Breast epithelium (tissue), 4 donors: ENCODE measurements around the gene UNC45A. TPM values are rescaled to one million over a fixed set of nuclear protein-coding genes. Genes with fewer than 3 reads are reported as not detected.

Source experiments
- DNase-seq, 2 donors: peaks; one replicate each; pipeline ENCODE4 v3.0.0-alpha.2; 2019; ENCODE audit warnings: low spot score in 2 of 2
- H3K27ac ChIP-seq, 2 donors: fragments of 200-600 bp; sonication (generic) in 1 of 2; one replicate each; pipeline ENCODE4 v1.5.1; 2016 to 2019; ENCODE audit warnings: mild to moderate bottlenecking in 1 of 2
- H3K27me3 ChIP-seq, 2 donors: fragments of 200-600 bp; sonication (generic) in 1 of 2; one replicate each; pipeline versions ENCODE4 v1.5.1 to v1.6.0; 2017 to 2019; ENCODE audit warnings: control low read depth in 1 of 2, mild to moderate bottlenecking in 1 of 2
- H3K36me3 ChIP-seq: fragments of 200-600 bp; one replicate; pipeline ENCODE4 v1.5.1; 2019
- H3K4me1 ChIP-seq, 2 donors: fragments of 200-600 bp; sonication (generic); one replicate each; pipeline ENCODE4 v1.5.1; 2016 to 2019; ENCODE audit warnings: control low read depth in 1 of 2
- H3K4me3 ChIP-seq, 3 donors: fragments of 200-600 bp; sonication (generic); 1 replicate in 2 of 3; 2 replicates in 1 of 3; pipeline ENCODE4 v1.5.1; 2016 to 2019; ENCODE audit warnings: mild to moderate bottlenecking in 3 of 3, moderate library complexity in 2 of 3
- H3K9me3 ChIP-seq, 2 donors: fragments of 200-600 bp; sonication (generic) in 1 of 2; one replicate each; pipeline ENCODE4 v1.5.1; 2016 to 2019; ENCODE audit warnings: control low read depth in 1 of 2
- POLR2A ChIP-seq: fragments of 450-650 bp; IDR thresholded peaks from one replicate; pipeline ENCODE4 v1.6.1; 2016; ENCODE audit warnings: antibody characterized with exemption, mild to moderate bottlenecking, moderate library complexity
- POLR2AphosphoS5 ChIP-seq, 3 donors: sonication (generic); formaldehyde crosslinking; IDR thresholded peaks; one replicate each; pipeline ENCODE4 v1.6.1; 2017; ENCODE audit warnings: antibody characterized with exemption in 3 of 3
- intact Hi-C: fragments of 100-400 bp; cut with DNase I; formaldehyde crosslinking; loops from one replicate; pipeline ENCODE4 v1.15.1; 2023; ENCODE audit warnings: low total_unique reads
- total RNA-seq, 3 donors: library from RNA; depleted of rRNA; stranded (reverse); fragments of >200 nt; gene quantifications; one replicate each; pipeline ENCODE4 v1.1.0, GENCODE V29; 2016
- TF ChIP-seq, protein P1 (sequence below), 3 donors: fragments of 450-650 bp; IDR thresholded peaks; one replicate each; pipeline ENCODE4 v1.5.1; 2016 to 2017; ENCODE audit warnings: antibody characterized with exemption in 3 of 3, mild to moderate bottlenecking in 3 of 3, moderate library complexity in 3 of 3

UNC45A gene
- total RNA-seq, 3 donors from 2014 or later: 52.4 to 65.0 (median 59.8) TPM

DNA sequence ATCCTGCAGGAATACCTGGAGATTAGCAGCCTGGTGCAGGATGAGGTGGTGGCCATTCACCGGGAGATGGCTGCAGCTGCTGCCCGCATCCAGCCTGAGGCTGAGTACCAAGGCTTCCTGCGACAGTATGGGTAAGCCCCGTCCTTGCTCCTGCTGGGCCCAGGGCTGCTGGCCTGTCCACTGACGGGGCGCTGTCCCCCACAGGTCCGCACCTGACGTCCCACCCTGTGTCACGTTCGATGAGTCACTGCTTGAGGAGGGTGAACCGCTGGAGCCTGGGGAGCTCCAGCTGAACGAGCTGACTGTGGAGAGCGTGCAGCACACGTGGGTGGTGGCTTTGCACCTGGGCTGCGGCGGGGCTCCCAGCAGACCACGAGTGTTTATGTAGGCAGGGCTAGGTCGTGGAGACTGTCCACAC is 45.8 kb upstream of the UNC45A start:
- no peak overlapping the region for H3K4me3 ChIP-seq
- intact Hi-C loops: loop anchor here (2.0 to 5.0 kb wide), 2 partner anchors 242 to 463 kb away; no protein-coding TSS in a partner anchor
- H3K4me1 ChIP-seq: peaks cover 6 to 11% of the 10 kb centered on the region in 2 donors
- H3K27me3 ChIP-seq: no peaks in the 10 kb centered on the region
- no peaks in the 10 kb centered on the region for H3K9me3 ChIP-seq
- no peaks in the 10 kb centered on the region for H3K36me3 ChIP-seq
- DNase-seq: no peak
- no peak overlapping the region for H3K27ac ChIP-seq
- TF ChIP-seq POLR2AphosphoS5 (IDR thresholded peaks at IDR 0.05) (no peak), POLR2A (no peak)
- TF ChIP-seq, protein P1, sequence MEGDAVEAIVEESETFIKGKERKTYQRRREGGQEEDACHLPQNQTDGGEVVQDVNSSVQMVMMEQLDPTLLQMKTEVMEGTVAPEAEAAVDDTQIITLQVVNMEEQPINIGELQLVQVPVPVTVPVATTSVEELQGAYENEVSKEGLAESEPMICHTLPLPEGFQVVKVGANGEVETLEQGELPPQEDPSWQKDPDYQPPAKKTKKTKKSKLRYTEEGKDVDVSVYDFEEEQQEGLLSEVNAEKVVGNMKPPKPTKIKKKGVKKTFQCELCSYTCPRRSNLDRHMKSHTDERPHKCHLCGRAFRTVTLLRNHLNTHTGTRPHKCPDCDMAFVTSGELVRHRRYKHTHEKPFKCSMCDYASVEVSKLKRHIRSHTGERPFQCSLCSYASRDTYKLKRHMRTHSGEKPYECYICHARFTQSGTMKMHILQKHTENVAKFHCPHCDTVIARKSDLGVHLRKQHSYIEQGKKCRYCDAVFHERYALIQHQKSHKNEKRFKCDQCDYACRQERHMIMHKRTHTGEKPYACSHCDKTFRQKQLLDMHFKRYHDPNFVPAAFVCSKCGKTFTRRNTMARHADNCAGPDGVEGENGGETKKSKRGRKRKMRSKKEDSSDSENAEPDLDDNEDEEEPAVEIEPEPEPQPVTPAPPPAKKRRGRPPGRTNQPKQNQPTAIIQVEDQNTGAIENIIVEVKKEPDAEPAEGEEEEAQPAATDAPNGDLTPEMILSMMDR (IDR thresholded peaks at IDR 0.05): no peak

DNA sequence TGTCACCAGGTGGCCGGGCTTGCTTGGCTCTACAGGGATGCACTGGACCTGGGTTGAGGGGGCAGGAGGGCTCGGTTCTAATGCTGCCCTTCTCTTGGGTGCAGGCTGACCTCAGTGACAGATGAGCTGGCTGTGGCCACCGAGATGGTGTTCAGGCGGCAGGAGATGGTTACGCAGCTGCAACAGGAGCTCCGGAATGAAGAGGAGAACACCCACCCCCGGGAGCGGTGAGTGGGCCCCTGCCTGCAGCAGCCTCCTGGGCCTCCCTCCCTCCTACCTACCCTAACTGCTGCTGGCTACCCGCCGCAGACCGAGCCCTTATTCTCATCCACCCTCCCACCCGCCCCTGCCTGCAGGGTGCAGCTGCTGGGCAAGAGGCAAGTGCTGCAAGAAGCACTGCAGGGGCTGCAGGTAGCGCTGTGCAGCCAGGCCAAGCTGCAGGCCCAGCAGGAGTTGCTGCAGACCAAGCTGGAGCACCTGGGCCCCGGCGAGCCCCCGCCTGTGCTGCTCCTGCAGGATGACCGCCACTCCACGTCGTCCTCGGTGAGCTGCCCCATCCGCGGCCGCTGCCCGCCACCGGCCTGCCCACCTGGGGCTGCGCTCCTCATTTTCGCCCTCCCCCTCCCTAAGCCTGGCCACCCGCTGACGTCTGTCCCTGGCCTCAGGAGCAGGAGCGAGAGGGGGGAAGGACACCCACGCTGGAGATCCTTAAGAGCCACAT is 45.2 kb upstream of the UNC45A start:
- TF ChIP-seq POLR2AphosphoS5 (IDR thresholded peaks at IDR 0.05): no peak
- TF ChIP-seq, protein P1 (IDR thresholded peaks at IDR 0.05): no peak
- TF ChIP-seq POLR2A: no peak
- Histone ChIP-seq H3K4me3 (no peak overlapping the region), H3K9me3 (no peaks in the 10 kb centered on the region), H3K27ac (no peak overlapping the region), H3K27me3 (no peaks in the 10 kb centered on the region), H3K4me1 (peaks cover 4 to 6% of the 10 kb centered on the region in 2 donors), H3K36me3 (no peaks in the 10 kb centered on the region)
- DNase-seq: no peak
- intact Hi-C loops: loop anchor here (2.0 to 5.0 kb wide), 2 partner anchors 243 to 463 kb away; no protein-coding TSS in a partner anchor

- TF ChIP-seq POLR2AphosphoS5 (IDR thresholded peaks at IDR 0.05): no peak
- TF ChIP-seq, protein P1 (IDR thresholded peaks at IDR 0.05): no peak
- no peak for TF ChIP-seq POLR2A
These were observed 44.2 kb upstream of the UNC45A start for GRCh38 chr15:90890839-90891238.

GRCh38 chr15:90891346-90891949 is 43.6 kb upstream of the UNC45A start:
- Histone ChIP-seq H3K4me1 (no peaks in the 10 kb centered on the region), H3K9me3 (no peaks in the 10 kb centered on the region), H3K27ac (no peak overlapping the region), H3K36me3 (no peaks in the 10 kb centered on the region), H3K4me3 (no peak overlapping the region), H3K27me3 (no peaks in the 10 kb centered on the region)
- TF ChIP-seq POLR2A (no peak), POLR2AphosphoS5 (IDR thresholded peaks at IDR 0.05) (no peak)
- TF ChIP-seq, protein P1 (IDR thresholded peaks at IDR 0.05): no peak
- no peak for DNase-seq
- intact Hi-C loops: no loop called here

More at GRCh38 chr15:90890839-90891238, 44.2 kb upstream of the UNC45A start:
- no peak for DNase-seq
- no peaks in the 10 kb centered on the region for H3K36me3 ChIP-seq
- H3K27ac ChIP-seq: no peak overlapping the region
- H3K9me3 ChIP-seq: no peaks in the 10 kb centered on the region
- intact Hi-C loops: no loop called here
- H3K27me3 ChIP-seq: no peaks in the 10 kb centered on the region
- no peak overlapping the region for H3K4me3 ChIP-seq
- H3K4me1 ChIP-seq: no peaks in the 10 kb centered on the region

DNA sequence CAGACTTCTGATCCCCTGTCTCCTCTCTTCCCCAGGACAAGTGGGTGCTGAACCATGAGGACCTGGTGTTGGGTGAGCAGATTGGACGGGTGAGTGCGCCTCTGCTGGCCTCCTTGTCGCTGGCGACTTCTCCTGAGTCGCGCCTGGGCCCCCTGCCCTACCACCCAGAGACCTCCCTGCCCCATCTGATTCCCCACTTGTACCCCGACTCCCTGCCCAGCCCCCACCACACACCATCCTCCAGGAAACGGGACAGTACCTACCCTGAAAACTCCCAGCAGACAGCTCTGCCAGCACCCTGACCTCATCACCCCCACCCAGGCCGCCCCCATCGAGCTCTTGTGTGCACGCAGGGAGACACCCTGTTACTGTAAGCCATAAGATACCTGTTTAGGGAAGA is 43.1 kb upstream of the UNC45A start:
- H3K27ac ChIP-seq: no peak overlapping the region
- no peaks in the 10 kb centered on the region for H3K4me1 ChIP-seq
- no peaks in the 10 kb centered on the region for H3K27me3 ChIP-seq
- no peaks in the 10 kb centered on the region for H3K36me3 ChIP-seq
- TF ChIP-seq POLR2AphosphoS5 (IDR thresholded peaks at IDR 0.05) (no peak), POLR2A (no peak)
- TF ChIP-seq, protein P1 (IDR thresholded peaks at IDR 0.05): no peak
- no peak overlapping the region for H3K4me3 ChIP-seq
- no peaks in the 10 kb centered on the region for H3K9me3 ChIP-seq
- intact Hi-C loops: no loop called here
- DNase-seq: no peak
